Stimulated activated CD8-positive, alpha-beta memory T cell treated with anti-CD3 and anti-CD28 coated beads, Interleukin-15, amount 100 ng/mL, for 1 hour (primary cell): ENCODE data around the gene LRRC70.
"Not testable (repeated sequence)": the region's sequence is repeated elsewhere in the genome, so short reads cannot be mapped to it uniquely, and the experiment has no call there.

Experiments
- DNase-seq: peaks from one replicate; pipeline ENCODE4 v3.0.0-alpha.2; 2020; ENCODE audit warnings: low read depth

The LRRC70 gene, protein sequence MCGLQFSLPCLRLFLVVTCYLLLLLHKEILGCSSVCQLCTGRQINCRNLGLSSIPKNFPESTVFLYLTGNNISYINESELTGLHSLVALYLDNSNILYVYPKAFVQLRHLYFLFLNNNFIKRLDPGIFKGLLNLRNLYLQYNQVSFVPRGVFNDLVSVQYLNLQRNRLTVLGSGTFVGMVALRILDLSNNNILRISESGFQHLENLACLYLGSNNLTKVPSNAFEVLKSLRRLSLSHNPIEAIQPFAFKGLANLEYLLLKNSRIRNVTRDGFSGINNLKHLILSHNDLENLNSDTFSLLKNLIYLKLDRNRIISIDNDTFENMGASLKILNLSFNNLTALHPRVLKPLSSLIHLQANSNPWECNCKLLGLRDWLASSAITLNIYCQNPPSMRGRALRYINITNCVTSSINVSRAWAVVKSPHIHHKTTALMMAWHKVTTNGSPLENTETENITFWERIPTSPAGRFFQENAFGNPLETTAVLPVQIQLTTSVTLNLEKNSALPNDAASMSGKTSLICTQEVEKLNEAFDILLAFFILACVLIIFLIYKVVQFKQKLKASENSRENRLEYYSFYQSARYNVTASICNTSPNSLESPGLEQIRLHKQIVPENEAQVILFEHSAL

DNA sequence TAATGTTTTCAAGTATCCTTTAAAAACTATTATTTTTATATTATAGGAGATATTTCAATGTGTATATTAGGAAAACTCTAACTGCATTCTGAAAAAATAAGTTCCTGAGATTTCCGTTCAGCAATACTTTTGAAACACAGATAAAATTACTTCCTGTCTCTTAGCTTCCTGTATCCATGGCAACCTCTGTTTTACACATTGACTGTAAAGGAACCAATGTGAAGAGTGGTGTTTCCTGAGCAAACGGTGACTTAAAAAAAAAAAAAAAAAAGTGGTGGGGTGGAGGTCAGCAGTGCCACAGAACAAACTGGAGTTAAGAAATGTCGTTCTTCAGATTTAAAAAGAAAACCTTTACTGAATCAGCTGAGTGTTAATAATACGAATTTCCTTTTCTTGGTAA is at the start of gene LRRC70:
Gene LRRC70, plus strand, starts transcription at position 280 of the 400 bp plus-strand sequence. CDS start 620 bp downstream, outside the sequence.
- DNase-seq, result no peak

DNA sequence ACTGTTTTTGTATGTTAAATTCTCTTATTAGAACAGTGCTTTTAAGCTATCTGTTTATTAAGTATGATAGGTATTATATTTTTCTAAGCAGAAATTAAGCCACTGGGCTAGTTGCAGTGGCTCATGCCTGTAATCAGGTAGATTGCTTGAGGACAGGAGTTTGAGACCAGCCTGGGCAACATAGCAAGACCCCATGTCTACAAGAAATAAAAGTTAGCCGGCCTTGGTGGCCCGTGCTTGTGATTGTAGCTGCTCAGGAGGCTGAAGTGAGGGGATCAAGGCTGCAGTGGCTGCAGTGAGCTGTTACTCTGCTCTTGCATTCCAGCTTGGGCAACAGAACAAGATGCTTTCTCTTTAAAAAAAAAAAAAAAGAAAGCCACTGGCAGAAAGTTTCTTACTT is 45.0 kb upstream of the LRRC70 start:
- DNase-seq, result no peak

DNA sequence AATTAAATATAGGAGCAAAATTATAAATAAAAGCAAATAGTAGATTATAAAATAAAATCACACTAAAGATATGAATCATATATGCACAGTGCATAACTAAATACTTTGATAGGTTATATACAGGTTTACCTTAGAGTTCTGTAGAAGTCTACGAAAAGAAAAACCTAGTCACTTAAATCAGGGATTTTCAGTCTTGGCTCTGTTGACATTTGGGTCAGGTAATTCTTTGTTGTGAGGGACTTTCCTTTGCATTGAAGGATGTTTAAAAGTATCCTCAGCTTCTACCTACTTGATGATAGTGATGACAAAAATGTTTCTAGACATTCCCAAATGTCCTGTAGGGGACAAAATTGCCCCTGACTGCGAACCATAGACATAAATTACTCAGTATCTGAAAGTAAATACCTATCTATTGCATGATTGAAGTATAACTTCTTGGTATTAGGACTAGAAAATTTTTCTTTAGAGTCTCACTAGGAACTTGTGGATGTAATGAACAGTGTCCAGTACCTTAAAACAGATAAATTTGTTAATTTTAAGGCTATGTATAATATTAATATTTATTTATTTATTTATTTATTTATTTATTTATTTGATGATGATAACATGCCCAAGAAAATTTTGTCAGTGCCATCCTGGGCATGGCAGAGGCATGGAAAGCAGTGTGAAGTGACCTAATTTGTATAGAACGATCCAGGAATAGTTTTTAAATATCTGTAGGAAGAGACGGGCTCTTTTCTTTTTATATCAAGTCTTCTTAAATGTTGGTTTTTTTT is 44.0 kb upstream of the LRRC70 start:
- DNase-seq, result no peak

DNA sequence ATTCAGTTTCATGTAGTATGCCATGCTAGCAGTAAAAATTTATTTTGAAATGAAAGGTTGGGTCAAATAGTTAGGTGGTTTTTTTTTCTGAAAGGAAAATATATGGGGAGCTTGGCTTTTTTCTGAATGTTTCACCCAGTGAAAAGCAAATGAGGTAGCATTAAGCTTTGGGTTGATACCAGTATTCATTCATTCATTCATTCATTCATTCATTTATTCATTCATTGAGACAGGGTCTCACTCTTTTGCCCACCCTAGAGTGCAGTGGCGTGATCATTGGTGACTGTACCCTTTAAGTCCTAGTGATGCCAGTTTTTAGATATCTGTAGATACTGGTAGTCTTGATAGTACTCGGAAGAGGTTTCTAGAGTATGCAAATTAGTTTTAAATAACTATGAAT is 42.4 kb upstream of the LRRC70 start:
- no peak for DNase-seq

DNA sequence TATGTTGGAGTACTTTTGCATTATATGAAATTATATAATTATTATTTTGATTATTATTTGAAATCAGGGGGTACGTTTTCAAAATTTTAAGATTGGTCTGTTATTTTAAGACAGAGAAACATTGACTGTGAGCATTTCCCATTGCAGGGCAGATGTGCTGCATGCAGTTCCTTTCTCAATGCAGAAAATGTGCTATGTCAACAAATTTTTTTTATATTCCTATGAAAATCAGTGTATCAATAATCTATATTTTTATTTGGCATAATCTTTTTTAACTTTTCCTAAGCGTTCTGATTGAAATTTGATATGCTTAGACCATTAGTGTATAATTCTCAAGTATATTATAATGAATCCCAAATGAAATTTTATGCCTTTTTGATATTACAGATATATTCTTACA is 41.8 kb upstream of the LRRC70 start:
- DNase-seq, result no peak

DNA sequence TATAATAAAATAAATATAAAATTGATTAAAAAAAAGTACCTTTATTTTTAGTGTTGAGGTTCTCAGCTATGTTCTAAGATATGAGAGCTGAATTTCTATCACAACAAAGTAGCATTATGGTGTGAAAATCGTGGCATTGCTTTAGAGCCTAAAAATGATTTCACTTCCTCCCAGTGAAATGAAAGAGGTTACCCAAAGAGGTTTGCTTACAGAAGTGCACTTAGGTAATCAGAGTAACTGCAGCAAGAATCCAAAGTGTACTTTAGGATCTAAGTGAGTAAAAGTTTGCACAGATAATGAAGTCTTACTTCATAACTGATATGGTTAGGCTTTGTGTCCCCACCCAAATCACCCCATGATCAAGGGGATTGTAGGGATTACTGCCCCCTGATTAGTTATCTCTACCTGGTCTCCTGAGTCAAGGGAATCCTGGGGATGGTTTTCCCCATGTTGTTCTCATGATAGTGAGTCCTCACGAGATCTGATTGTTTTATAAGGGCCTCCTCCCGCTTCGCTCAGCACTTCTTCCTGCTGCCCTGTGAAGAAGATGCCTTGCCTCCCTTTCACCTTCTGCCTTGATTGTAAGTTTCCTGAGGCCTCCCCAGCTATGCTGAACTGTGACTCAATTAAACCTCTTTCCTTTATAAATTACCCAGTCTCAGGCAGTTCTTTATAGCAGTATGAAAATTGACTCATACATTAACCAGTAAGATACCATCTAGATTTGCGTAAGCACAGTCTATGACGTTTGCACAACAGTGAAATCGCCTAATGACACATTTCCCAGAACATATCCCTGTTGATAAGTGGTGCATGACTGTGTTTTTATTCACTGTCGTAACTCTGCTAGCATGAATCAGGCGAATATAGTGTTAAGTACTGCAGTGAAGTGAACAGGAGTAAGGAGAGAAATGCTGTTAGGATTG is 40.3 kb upstream of the LRRC70 start:
- DNase-seq, result no peak

DNA sequence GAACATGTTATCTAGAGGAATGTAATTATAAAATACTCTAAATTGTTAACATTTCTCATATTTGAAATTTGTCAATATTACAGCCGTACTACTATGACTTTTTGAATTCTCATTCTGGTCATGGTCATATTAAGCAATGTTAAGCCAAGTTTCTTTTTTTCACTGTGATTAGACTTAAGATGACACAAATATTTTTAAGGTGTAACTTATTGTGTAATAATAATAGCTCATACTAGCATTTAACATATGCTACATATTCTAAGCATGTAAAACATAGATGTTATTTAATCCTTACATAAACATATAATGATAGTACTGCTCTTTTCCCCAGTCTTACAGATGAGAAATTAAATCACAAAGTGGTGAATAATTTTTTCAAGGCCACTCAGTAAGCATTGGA is 35.9 kb upstream of the LRRC70 start:
- no peak for DNase-seq

DNA sequence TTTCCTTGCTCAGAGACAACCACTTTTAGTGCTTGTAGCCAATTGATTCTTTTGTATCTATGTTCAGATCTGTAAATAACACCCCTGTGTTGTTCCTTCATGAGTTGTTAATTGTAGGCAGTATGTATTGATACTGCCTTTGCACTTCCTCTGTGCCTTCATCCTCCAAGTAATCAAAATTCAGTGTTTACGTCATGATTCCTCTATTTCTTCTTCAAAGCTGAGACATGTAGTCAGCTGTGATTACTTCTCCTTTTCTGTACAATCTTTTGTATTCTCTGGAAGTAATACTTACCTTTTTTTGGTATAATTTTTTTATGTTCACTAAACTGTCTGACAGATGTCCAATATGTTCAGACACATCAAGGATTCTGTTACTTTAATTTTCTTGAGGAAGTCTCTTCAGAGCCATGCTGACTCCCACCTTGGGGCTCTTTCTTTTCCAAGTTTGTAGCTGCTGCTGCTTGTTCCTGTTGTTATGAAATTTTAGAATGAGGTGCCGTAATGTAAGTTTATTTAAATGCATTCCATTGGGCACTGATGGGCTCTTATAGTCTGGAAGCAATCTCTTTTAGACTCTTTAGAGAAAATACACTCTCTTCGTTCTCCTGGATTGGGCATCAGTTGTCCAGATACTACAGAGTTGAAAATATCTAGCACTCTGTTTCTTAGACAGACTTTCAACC is 30.5 kb upstream of the LRRC70 start:
- no peak for DNase-seq

DNA sequence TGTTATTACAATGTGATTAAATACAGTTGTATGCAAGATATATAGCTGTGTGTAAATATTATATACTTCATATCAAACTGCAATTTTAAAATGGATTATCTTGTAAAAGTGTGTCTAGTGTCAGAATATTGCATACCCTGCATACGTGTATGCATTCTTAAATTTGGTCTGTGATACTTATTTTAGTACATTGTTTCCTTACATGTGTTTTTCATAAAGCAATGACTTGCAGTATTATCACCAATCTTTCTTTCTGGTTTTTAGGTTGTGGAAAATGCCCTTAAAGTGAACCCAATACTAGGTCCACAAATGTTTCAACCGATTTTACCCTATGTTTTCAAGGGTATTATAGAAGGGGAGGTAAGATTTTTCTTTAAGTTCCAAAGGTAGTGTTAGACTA is 28.5 kb upstream of the LRRC70 start:
- DNase-seq, result no peak

DNA sequence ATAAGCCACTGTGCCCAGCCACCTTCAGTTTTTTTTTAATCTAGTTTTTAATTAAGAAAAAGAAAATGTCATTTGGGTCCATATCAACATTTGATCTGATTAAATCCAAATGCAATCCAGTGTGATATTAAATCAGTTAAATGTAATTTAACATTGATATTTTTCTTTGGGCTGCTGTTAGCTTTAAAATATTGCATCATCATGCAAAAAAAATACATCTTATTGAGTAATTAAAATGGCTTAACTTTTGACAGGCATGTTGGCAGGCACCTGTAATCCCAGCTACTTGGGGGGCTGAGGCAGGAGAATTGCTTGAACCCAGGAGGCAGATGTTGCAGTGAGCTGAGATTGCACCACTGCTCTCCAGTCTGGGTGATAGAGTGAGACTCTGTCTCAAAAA is 22.7 kb upstream of the LRRC70 start:
- DNase-seq, result no peak

DNA sequence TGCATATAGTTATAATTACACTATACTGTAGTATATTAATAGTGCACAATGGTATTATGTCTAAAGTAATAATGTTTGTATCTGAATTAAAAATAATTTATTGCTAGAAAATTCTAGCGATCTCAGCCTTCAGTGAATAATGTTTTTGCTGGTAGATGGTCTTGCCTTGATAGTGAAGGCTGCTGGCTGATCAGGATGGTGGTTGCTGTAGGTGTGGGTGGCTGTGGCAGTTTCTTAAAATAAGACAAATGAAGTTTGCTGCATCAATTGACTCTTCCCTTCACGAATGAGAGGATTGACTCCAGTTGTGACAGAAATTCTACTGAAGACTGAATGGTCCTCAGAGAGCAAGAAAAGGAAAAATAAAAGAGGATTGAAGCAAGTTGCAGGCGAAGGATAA is 19.7 kb upstream of the LRRC70 start:
- DNase-seq, result no peak

DNA sequence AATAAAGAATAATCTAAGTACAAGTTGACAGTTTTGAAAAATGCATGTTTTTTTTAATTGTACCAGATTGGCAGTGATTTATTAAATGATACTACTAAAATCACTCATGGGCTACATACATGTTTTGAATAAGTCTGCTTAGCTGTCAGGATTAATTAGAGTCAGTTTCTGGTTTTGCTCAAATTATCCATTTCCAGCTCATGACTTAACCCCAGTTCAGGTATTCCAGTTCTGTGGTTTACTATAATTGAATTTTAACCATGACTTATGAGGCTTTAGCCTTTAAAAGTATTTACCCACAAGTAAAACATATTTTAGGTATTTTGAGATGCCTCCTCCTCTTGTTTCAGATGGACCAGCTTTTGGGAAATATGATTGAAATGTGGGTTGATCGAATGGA is 17.8 kb upstream of the LRRC70 start:
- DNase-seq, result no peak

DNA sequence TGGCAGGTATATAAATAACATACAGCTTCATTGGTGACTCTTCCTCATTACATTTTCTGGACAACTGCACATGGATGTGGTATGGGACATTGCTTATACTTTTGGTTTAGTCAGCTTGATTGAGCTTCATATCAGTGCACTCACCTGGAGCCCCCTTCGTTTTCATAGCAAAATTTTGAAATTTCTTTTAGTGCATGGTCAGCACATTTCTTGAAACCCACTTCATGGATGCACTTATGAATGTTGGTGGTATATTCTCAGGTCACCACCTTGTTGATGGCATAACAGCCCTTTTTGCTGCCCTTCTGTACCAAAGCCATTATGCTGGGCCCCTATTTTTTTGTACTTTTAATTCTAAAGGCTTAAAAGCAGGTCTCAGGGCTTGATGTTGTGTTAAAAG is 16.7 kb upstream of the LRRC70 start:
- DNase-seq, result no peak

DNA sequence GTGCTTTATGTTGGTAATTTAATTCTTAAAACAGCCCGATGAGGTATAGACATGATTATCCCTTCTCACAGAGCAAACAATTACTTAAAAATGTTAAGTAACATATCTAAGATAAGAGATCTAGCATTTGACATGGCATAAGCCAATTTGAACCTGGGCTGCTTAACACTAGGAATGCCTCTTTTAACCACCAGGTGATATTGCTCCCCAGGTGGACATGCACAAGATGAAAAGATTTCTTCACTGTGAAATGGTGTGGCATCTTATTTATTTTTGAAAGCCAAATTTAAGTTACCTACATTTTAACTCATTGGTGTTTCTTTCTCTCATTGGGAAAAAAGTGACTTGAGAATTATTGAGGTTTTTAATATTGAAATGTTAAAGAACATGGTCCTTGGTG is 15.8 kb upstream of the LRRC70 start:
- no peak for DNase-seq

DNA sequence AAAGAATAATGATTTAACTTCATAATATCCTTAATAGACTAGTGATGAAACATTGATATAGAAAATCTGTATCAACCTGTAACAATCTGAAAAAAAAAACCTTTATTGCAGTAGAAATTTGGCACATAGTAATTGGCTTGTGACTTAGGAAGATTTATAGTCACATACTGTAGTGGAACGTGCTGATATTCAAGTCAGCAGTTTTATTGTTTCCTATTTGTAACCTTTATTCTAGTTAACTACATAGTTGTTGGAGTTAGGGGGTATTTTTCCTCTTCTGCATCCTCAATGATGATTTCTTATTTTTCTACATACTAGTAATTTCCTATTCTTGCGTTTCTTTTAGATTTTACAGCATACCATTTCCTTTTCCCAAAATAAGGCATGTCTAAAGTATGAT is 14.5 kb upstream of the LRRC70 start:
- DNase-seq, result no peak

DNA sequence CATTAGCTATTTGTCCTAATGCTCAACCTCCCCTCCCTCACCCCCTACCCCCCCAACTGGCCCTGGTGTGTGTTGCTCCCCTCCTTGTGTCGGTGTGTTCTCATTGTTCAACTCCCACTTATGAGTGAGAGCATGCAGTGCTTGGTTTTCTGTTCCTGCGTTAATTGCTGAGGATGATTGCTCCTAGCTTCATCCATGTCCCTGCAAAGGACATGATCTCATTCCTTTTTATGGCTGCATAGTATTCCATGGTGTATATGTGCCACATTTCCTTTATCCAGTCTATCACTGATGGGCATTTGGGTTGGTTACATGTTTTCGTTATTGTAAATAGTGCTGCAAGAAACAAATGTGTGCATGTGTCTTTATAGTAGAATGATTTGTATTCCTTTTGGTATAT is 12.9 kb upstream of the LRRC70 start:
- DNase-seq, result not testable (repeated sequence)

DNA sequence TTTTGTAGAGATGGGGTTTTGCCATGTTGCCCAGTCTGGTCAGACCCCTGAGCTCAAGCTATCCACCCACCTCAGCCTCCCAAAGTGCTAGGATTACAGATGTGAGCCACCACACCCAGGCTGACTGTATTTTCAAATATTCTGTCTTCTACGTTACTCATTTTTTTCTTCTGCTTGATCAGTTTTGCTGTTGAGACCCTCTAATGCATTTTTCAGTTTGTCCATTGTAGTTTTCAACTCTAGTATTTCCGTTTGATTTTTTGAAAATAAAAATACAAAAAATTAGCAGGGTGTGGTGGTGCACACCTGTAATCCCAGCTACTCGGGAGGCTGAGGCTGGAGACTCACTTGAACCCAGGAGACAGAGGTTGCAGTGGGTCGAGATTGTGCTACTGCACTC is 10.5 kb upstream of the LRRC70 start:
- DNase-seq, result no peak

DNA sequence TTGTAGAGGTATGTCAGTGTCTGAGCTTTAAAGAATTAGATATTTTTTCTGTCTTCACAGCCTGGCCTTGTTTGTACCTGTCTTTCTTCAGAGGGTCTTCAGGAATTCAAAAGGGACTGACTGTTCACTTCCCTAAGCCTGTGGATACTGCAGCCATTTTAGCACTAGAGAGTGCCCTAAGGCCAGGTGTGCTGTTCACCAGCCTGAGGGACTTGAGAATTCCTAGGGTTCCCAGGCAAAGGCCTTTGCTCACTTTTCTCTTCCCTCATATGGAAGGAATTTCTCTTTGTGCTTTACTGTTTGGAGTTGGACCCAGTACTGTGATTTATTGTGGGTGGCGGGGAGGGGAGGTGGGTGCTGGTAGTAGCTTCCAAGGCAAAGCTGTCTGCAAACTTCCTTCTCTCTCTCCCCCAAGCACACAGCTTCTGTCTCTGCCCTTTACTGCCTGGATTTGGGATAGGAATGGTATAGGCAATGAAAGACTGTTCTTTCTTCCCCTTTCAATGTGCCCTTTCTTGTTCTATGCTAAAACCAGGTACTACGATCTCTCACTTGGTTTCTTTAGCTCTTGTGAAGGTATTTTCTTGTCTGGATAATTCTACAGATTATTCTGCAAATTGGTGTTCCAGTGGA is 9.7 kb upstream of the LRRC70 start:
- no peak for DNase-seq

DNA sequence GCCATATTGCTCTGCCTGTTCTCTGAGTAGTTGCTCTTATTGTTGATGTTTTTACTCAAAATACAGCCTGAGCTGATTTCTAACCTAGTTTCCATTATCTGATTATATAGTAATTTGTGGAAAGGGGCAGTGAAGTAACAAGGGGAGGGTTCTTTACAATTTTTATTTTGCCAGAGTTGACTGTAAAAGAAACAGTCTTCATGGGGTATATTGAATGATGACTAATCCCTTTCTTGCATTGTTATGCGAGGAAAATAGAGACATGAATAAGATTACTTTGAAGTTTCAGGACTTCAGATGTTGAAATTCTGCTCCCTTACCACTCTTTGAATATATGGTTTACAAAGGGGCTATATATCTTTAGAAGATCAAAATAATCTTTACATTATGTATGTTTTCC is 9.1 kb upstream of the LRRC70 start:
- no peak for DNase-seq

DNA sequence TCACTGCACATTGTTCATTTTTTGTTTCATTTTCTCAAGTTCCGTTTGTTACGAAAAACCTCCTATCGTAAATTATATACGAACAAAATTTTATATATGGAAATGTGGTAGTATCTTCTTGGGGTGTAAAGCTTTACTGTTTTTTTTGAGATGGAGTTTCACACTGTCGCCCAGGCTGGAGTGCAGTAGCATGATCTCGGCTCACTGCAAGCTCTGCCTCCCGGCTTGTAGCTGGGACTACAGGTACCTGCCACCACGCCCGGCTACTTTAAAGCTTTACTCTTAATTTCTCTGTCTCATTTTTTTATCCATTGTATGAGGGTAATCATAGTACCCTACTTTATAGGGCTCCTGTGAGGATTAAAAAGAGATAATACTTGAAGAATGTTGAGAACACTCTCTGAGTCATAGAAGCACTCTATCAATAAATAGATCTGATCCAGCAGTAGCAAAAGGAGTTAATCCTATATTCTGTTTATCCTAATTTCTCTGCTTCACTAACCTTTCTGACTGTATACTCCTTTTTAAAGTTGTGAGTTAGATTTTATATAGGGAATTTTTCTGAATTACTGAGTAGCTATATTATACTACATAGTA is 5.6 kb upstream of the LRRC70 start:
- no peak for DNase-seq

DNA sequence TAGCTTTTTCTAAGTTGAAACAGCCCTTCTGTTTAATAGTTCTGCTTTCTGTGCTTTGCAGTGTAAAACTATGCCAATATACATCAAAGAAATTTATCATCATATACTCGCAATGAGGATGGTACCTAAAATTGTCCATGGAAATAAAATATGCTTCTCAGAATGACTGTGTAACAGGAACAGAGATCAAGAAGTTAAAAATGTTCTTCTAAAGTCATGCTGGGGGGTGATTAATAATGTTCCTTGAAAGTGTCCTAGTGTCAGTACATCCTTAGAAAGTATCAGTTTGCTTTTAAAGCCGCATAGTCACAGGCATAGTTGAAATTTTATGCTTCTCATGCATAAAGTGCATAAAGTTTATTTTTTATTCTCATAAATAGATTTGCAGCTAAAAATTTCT is 4.0 kb upstream of the LRRC70 start:
- no peak for DNase-seq
